Cortex of kidney (tissue), 1 donor: ENCODE data around the gene DDC.
"Not testable (repeated sequence)": the region's sequence is repeated elsewhere in the genome, so short reads cannot be mapped to it uniquely, and the experiment has no call there.

ENCODE experiments used
- DNase-seq: peaks from one replicate; lab custom pipeline; 2025; lab: John Stamatoyannopoulos, UW

DDC gene

DNA sequence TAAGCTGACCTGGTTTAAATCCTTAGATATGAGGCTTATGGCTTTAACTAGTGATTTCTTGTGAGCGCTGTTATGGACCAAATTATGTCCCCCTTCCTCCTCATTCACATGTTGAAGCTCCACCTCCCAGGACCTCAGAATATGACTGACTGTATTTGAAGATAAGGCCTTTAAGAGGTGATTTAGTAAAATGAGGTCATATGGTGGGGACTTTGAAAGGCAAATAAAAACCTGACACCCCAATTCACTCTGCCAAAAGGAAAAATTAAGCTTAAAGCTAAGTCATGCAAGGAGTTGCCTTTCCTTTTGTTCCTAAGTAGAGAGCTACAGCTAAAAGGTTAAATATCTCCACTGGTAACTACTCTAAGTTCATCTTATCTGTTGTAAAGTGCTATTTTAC is 78.7 kb downstream of the DDC start:
- DNase-seq: no peak

DNA sequence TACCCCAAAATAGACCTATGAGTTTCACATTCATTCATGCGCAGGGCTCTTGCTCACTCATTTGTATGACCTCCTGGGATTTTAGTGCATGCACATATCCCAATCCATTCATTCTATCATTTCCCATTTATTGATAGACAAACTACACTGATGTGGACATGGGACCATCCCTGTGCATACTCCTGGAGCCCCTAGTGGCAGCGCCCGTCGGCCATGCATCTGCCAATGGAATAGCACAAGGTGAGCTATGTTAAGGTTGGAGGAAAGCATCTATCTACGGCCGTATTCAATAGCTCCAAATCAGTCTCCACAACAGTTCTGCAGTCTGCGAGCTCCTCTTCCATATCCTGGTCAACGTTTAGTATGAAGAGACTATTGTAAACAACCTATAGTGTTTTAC is 83.3 kb downstream of the DDC start:
- DNase-seq: no peak

DNA sequence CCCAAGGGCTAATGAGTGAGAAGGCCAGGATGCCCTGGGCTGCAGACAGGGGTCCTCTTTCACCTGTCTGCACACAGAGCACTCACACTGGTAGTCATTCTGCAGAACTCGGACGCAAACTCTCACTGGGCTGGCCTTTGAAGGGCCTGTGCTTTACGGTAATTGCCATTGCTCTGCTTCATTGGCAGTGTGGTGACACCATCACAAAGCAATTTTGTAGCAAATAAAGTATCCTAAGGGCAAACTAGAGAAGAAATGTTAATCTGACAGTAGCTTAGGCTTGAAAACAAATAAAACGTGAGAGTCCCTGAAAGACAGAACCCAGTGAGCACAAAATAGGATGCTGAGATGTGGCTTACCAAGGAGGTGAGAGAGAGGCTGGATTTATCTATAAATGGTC is 84.4 kb downstream of the DDC start:
- no peak for DNase-seq

DNA sequence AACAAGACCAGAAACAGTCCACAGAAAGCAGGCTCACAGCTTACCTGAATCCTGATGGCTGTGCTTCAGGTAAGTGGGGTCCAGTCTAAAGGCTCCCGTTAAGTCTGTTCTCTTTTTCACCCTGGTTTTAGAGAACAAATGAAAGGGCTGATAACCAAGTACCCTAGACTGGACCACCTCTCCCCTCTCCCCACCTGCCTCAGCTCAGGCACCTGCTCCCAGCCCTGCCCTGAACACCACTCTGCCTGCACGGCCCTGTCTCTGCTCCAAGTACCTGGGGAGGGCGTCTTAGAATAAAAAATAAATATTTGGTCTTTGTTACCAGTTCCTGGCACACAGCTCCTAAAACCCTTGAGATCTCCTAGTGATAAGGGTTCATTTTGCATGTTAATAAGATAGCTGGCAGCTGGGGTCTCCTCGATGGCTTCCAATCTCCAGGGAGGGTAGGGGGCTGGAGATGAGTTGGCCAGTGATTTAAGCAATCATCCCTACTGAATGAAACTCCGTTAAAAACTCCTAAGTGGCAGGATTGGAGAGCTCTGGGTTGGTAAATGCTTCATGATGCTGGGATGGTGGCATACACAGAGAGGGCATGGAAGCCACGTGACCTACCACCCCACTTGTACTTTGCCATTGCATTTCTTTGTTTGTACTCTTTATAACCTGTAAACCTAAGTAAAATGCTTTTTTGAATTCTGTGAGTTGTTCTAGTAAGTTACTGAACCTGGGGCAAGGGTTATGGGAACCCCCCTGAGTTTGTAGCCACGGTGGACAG is 85.3 kb downstream of the DDC start:
- no peak for DNase-seq

DNA sequence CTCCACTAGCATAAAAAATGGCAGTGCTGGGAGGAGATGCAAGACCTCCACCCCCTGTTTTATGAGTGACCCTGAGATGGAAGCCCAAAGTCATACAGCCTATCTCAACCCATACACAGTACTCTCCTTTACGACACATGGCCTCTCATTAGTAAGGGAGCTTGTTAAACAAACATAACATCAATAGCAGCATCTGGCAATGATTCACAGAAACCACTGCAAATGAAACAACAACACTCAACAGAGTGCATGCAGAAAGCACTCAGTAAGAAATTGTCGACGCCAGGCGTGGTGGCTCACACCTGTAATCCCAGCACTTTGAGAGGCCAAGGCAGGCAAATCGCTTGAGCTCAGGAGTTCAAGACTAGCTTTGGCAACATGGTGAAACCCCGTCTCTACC is 87.6 kb downstream of the DDC start:
- no peak for DNase-seq

DNA sequence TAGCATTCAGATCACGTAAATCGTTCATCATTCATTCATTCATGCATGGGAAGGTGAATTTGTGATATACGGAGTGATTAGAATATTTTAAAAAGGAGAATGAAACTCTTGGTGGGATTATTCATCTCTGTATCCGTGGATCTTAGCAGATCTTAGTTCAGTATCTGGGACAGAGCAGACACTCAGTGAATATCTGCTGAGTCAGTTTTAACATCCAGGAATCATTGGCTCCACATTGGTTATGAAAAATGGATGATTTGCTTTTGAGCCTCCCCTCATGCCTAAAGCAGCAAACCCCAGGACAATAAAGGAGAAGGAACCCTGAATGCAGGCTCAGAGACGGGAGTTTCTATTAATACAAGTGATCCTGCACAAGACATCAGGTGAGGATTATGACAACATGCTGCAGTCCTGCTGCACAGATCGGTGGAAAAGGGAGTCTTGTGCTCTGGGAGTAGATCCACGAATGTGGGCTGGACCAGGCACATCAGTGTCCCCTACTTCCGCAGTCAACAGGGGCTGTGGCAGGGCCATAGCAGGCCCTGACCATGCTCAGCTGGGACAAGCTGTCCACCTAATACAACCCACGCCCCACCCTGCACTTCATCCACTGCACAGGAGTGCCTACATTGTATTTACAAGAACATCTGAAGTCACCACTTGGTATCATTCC is 88.1 kb downstream of the DDC start:
- no peak for DNase-seq

DNA sequence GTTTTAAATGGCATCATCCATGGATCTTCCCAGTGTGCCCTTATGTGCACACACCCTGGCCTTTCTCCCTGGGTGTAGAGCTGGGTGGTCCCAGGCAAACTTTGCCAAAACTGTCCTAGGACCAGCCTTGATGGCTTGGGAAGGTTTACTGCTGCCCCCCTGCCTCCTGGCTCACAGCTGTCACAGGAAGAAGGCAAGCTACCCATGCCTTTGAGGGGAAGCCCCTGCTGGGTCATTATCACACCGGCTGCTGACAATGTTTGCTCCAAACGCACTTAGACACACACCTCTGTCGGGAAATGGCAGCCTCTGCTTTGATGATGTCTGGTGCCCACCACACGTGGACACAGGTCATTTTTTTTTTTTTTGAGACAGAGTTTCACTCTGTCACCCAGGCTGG is 89.9 kb downstream of the DDC start:
- DNase-seq: no peak

DNA sequence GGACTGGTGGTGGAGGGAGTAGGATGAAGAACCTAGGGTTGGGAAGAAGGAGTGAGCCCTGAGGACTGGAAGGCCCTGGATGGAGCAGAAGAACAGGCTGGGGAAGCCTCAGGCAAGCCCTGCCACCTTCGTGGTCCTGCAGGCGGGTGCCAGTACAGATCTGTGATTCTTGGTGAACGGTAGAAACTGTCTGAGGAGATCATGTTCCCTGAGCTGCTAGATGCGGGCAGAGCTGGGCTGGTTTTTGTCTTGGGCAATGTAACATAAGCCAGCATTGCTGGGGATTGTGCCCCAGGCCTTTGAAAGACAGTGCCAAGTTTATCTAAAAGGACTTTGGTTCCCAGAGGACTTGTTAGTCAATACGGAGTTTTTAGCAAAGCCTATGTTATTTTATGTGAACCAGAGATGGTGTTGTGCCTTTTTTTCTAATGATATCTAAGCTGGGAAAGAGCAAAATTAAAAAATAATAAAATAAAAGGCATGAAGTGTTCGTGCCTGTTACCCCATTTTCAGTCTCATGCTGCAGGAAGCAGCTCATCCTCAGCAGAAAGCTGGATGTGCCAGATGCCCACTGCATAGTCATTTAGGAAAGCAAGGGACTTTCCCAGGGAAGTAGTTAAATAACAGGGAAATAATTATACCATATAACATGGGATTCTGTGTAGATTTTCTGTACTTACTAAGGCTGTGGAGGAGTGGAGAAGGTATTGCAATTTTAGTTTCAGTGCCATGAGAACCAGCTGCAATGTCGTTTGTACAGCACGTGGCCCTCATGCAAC is 90.6 kb downstream of the DDC start:
- DNase-seq: no peak

DNA sequence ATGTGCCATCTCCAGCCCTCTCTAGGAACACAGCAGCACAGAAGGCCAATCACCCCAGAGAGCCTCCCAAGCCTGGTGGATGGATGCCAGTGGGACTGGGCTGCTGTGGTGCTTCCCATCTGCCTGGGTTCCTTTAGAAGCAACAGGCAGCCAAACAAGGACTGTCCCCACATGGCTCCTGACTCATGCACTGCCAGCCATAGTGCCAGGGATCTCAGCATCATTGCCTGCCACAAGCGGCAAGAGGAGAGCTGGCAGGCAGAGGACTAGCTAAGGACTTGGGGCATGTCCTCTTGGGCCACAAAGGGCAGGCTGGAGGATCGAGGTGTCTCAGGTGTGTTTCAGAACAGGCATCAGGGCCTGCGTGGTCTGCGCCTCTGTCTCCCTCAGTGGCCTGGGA is 91.7 kb downstream of the DDC start:
- DNase-seq: no peak

DNA sequence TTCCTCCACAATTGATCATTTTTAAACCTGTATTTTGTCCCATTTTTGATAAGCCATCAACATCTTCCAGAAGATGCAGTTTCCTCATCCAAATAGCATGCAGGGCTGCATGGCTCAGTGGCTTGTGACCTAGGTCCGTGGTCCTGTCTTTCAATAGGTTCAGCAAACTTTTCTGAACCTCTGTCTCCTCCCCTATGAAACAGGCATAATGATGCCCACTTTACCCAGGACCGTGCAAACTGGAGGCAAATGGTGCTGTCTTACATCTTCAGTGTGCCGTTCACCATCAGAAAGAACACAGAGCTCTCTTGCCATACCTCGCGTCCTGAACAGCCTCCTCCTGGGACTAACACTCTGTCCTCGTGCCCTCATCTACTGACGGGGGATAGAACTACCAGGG is 92.8 kb downstream of the DDC start:
- DNase-seq: no peak

DNA sequence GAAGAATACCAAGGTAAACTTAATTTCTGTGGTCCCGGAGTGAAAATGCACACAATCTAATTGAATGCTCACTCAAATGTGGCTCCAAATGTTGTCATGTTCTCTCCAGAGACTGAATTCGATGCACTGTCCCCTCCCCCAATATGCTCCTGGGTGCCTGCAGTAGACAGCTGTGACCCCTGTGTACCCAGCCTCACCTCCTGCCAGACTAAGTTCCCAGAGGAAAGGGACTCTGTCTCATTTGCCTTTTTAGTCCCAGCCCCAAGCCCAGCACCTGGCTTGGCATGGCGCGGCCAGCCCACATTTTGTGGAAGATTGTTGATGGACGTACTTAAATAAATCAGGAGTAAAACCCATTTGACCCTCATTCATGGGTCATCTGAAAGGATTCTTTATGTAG is 93.2 kb downstream of the DDC start:
- DNase-seq: no peak

DNA sequence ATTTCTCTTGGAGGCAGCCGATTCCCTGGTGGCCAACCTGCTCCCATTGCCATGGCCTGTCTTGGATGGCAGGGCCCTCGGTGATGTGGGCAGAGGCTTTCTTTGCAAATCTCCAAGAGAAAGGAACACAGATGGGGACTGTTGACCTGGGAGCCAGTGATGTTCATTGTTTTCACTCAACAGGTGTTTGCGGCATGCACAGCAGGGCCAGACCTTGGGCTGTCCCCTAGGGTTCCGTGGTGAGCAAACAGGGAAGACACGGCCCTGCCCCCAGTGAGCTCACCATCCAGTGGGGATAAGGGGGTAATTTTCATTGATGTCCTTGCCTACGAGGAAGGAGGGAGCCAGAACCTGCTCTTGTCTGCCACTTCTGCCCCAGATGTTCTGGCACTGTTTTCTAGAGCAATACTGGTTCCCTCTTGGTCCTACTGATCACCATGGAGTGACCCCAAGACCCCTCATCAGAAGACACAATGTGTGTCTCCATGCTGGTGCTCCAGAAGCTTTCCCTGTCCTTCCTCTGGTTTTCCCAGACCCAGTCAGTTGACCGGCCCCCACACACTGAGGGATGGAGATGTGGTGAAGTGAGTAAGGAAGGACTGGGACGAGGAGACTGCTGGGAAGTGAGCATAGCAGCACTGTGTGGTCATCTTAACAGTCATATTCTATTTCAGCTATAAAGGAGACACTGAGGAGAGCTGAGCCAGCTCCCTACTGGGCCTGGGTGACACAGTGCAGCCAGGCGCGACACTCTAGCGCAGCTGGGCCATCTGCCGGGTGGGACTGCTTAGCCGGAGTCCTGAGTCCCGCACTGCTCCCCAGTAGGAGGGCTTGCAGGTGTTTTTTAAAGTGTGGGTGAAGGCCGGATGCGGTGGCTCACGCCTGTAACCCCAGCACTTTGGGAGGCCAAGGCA is 94.7 kb downstream of the DDC start:
- no peak for DNase-seq

DNA sequence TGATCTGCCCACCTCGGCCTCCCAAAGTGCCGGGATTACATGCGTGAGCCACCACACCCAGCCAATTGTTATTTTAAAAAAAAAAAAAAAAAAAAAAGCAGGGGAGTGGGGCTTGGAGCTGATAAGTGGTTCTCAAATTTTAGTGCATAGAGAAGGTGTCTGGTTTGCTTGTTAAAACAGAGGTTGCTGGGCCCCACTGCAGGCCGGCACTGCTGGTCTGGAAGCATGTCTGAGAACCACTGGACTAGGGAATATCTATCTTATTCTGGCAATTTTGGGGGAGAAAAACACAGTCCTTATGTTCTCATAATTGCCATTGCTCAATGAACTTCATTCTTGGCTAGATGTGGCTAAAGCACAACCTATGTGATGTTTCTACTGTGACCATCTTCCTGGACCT is 96.0 kb downstream of the DDC start:
- no peak for DNase-seq

DNA sequence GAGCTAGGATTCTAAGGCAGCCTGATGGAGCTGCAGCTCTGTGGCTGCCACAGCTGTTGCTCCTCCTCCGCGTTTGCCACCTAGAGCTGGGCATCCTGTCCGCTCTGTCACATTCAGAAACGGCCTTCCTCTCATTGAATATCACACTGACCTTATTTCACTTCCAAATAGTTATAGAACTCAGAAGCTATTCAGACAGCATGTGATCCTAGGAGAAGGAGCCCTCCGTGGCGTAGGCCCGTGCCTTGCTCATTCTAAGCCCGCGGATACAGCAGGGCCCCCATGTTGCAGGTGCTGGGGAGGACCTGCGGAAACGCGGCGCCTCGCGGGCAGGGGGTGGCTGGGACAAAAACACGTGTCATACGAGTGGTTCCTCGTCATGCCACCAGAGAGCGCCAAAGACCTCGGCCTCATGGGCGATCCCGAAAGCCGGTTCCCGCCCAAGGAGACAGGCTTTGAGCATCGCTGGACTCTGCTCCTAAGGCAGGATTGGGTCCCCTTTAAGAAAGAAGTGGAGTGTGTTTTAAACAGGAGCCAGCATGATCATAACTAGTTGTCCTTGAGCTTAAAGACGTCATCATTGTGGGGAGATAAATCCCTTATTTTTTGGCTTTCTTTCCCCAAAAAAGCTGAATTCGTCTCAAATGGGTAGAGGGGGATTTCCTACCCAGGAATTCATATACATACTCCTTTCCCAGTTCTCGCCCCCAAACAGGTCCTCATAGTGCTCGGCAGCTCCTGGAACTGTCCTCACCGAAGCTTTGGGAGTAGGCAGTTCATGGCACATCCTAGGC is 97.2 kb downstream of the DDC start:
- DNase-seq: no peak

DNA sequence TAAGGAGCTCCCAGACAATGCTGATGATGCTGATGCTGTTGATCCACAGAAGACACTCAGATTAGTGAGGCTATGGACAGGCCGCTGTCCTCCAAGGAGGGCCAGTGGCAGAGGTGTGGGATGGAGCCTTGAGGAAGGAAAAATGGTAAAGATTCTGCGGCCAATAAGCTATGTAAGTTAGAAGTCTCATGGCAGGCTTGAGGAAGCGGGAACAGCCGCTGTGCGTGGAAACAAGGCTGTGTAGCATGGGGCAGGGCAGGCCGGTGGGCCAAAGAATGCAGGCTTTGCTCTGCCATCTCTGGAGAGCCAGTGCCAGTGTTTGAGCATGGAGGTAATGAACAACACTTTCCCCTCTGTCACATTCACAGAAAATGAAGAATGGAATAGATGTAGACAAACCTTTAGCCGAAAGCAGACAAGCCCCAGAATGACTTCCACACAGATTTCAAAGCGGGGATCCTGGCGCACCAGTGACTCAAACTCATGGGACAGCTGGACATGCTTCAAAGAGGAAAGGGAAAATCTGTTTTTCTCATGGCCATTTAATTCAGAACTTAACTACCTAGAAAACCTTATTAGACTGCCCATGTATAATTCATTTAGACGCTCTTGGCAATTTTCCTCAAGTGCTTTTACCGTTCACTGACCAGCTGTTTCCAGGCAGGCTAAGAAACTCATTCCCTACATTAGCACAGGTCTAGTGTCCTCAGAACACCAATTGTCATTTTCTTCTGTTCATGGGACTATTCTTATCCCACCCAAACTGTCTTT is 98.2 kb downstream of the DDC start:
- no peak for DNase-seq

DNA sequence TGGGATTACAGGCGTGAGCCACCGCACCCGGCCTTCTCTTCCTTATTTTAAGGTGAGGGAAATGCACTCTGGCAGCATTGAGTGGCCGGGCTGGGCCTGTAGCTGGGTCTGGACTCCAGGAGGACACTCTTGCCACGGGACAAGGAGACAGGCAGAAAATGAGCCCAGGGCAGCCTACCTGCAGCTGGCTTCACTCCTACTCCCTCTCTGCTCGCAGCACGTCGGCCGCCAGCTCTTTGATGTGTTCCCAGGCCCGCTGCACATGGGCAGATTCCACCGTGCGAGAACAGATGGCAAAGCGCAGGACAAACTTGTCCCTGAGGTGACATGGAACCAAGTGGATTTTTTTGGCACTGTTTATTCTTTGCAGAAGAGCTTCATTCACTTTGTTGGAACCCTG is 102.2 kb downstream of the DDC start:
- no peak for DNase-seq

DNA sequence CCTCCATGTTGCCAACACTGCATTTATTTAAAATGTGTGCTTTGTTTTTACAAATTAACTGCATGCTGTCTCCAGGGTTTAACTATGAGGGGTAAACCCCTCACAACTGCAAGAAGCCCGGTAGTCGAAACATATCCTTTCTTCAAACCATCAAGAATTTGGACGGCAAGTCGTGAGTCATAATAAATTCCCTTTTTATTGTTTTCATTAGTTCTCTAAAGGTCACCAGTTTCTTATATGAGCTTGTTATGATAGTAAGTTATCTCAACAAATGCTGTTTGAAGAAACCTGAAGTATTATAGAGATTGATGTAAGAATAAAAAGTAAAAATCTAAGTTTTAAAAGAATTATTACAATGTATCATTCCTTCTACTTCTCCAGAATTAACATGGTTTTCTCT is 102.8 kb downstream of the DDC start:
- no peak for DNase-seq

DNA sequence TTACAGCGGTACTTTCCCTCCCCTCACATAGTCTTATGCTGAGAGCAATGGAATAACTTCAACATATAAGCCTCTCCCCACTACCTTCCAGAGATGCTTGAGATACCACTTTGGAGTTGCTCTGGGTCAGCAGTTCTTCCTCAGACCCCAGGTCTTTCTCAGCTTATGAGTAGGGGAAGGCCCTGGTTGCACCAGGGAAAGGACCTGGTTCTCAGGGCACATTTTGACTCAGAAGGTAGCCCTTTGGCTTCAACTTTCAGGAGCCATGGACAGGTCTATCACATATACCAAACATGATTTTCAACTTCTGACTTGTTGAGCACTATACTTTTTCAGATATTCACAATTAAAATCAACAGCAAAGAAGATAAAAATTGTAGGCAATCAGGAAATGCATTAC is 103.5 kb downstream of the DDC start:
- no peak for DNase-seq

DNA sequence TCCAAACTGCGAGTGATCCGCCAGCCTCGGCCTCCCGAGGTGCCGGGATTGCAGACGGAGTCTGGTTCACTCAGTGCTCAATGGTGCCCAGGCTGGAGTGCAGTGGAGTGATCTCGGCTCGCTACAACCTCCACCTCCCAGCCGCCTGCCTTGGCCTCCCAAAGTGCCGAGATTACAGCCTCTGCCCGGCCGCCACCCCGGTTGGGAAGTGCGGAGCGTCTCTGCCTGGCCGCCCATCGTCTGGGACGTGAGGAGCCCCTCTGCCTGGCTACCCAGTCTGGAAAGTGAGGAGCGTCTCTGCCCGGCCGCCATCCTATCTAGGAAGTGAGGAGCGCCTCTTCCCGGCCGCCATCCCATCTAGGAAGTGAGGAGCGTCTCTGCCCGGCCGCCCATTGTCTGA is 106.0 kb downstream of the DDC start:
- DNase-seq: not testable (repeated sequence)

DNA sequence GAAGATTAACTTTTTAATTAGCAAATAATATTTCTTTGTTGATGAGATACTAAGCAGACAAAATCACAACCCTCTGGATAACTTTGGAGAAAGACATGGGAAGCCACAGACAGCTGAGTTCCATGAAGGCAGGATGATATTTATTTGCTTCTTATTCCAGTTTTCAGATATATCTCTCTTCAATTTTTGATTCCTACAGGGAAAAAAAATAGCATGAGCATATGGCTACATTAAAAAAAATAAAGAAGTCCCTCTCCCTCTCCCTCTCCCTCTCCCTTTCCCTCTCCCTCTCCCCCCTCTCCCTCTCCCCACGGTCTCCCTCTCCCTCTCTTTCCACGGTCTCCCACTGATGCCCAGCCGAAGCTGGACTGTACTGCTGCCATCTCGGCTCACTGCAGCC is 106.6 kb downstream of the DDC start:
- DNase-seq: not testable (repeated sequence)
